ENCODE data around the gene FNIP2. TPM values are rescaled to one million over a fixed set of nuclear protein-coding genes. Genes with fewer than 3 reads are reported as not detected.

FNIP2 gene
- total and polyA plus RNA-seq, 9 of the 15 experiments (the other 6 are each of a cell fraction or from before 2014, with no cell fraction given) = 1.7 to 15.5 (median 8.3) TPM

DNA sequence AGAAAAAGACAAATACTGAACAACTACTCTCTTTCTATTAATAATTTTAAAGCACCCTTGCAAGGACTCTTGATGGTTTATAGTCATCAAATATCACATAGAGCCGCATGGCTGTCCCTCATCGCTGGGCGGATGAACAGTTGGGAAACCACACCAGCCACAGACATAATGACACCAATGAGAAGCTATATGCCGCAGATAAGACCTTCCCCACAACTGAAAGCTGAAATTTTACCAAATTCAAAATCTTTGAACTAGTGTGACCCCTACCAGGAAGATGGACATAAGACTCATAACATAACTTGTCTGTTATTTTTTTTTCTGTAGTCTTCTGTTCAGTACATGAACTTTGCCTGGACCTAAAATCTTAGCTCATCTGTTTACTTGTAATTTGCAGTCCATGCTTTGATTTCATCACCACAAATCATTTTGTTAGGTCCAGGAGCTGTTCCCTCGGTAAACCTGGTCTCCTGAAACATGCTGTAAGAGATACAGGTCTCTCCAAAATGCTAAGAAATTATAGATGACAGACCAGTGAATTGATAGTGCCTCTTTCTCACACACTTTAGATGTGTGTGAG, 176.8 kb downstream of the FNIP2 start:
- no peaks in the 10 kb centered on the region; a peak in 1 of 5 replicates for H3K4me1 ChIP-seq (replicated peaks in 1 of 2; ENCODE audit: control insufficient read depth in 2 of 2, insufficient read depth in 2 of 2, low read length in 2 of 2)
- H3K27ac ChIP-seq (ENCODE audit: extremely low read depth, low read depth, low read length) = no peak overlapping the region
- H2AFZ ChIP-seq (ENCODE audit: low read depth, low read length) = no peak overlapping the region
- CTCF ChIA-PET (ENCODE audit: low intra/inter-chr PET ratio) = no interaction called here
- no peaks in the 10 kb centered on the region for H3K36me3 ChIP-seq (ENCODE audit: control insufficient read depth, insufficient read depth, low read length)
- intact Hi-C loops (cut with micrococcal nuclease) = no loop called here
- H3K4me2 ChIP-seq (ENCODE audit: insufficient read depth, low read length) = no peak overlapping the region
- H3K4me3 ChIP-seq = no peak overlapping the region
- H3K79me2 ChIP-seq (ENCODE audit: control insufficient read depth, insufficient read depth, low read length) = no peaks in the 10 kb centered on the region
- FAIRE-seq (no peak), ATAC-seq (peak; percentile 70), DNase-seq (ENCODE audit: extremely low read depth in 1 of 4, low spot score in 3 of 4) (peak in 1 of 4 experiments; percentile 14)
- no peak overlapping the region for H3K9ac ChIP-seq (ENCODE audit: insufficient read depth in 1 of 2, low read depth in 2 of 2, low read length in 2 of 2)
- POLR2A ChIA-PET = interaction anchor here (0.6 kb wide), 1 partner anchor 50 kb away, joined by 3 read pairs; no protein-coding TSS in a partner anchor
- H3K27me3 ChIP-seq (ENCODE audit: control insufficient read depth in 2 of 2, insufficient read depth in 2 of 2, low read length in 2 of 2) = no peaks in the 10 kb centered on the region
- in situ Hi-C loops (cut with MboI) = no loop called here
- no peaks in the 10 kb centered on the region for H3K9me1 ChIP-seq (ENCODE audit: control insufficient read depth, insufficient read depth, low read length)
- WGBS (ENCODE audit: insufficient coverage, low coverage, missing lambda C conversion rate) = 6% methylated on average over 5 of the region's 5 CpGs
- H4K20me1 ChIP-seq (replicated peaks; ENCODE audit: control insufficient read depth, insufficient read depth, low read length) = no peaks in the 10 kb centered on the region
- BruUV-seq (replicated peaks) = no TSS peak
- no peaks in the 10 kb centered on the region; the same call in 1 of the 2 replicates for H3K9me3 ChIP-seq (replicated peaks; ENCODE audit: control insufficient read depth, insufficient read depth, low read depth, low read length)
- TF ChIP-seq HDAC2 (IDR thresholded peaks at IDR 0.05) (peak; percentile 63; the same call in 1 of the 2 replicates), ZSCAN29 (IDR thresholded peaks at IDR 0.05) (no peak), SMARCA5 (IDR thresholded peaks at IDR 0.05) (no peak), FOXM1 (IDR thresholded peaks at IDR 0.05; ENCODE audit: low read depth) (peak; percentile 39; the same call in 1 of the 2 replicates), FOXM1 (CRISPR knock-in tag; IDR thresholded peaks at IDR 0.05; ENCODE audit: low read depth) (no peak)
- TF ChIP-seq, protein P1, sequence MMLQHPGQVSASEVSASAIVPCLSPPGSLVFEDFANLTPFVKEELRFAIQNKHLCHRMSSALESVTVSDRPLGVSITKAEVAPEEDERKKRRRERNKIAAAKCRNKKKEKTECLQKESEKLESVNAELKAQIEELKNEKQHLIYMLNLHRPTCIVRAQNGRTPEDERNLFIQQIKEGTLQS (IDR thresholded peaks at IDR 0.05) = peak; percentile 51; the same call in 1 of the 2 replicates
- TF ChIP-seq, protein P1 (CRISPR knock-in tag; conservative IDR thresholded peaks at IDR 0.05) = no peak
- TF ChIP-seq, protein P2, sequence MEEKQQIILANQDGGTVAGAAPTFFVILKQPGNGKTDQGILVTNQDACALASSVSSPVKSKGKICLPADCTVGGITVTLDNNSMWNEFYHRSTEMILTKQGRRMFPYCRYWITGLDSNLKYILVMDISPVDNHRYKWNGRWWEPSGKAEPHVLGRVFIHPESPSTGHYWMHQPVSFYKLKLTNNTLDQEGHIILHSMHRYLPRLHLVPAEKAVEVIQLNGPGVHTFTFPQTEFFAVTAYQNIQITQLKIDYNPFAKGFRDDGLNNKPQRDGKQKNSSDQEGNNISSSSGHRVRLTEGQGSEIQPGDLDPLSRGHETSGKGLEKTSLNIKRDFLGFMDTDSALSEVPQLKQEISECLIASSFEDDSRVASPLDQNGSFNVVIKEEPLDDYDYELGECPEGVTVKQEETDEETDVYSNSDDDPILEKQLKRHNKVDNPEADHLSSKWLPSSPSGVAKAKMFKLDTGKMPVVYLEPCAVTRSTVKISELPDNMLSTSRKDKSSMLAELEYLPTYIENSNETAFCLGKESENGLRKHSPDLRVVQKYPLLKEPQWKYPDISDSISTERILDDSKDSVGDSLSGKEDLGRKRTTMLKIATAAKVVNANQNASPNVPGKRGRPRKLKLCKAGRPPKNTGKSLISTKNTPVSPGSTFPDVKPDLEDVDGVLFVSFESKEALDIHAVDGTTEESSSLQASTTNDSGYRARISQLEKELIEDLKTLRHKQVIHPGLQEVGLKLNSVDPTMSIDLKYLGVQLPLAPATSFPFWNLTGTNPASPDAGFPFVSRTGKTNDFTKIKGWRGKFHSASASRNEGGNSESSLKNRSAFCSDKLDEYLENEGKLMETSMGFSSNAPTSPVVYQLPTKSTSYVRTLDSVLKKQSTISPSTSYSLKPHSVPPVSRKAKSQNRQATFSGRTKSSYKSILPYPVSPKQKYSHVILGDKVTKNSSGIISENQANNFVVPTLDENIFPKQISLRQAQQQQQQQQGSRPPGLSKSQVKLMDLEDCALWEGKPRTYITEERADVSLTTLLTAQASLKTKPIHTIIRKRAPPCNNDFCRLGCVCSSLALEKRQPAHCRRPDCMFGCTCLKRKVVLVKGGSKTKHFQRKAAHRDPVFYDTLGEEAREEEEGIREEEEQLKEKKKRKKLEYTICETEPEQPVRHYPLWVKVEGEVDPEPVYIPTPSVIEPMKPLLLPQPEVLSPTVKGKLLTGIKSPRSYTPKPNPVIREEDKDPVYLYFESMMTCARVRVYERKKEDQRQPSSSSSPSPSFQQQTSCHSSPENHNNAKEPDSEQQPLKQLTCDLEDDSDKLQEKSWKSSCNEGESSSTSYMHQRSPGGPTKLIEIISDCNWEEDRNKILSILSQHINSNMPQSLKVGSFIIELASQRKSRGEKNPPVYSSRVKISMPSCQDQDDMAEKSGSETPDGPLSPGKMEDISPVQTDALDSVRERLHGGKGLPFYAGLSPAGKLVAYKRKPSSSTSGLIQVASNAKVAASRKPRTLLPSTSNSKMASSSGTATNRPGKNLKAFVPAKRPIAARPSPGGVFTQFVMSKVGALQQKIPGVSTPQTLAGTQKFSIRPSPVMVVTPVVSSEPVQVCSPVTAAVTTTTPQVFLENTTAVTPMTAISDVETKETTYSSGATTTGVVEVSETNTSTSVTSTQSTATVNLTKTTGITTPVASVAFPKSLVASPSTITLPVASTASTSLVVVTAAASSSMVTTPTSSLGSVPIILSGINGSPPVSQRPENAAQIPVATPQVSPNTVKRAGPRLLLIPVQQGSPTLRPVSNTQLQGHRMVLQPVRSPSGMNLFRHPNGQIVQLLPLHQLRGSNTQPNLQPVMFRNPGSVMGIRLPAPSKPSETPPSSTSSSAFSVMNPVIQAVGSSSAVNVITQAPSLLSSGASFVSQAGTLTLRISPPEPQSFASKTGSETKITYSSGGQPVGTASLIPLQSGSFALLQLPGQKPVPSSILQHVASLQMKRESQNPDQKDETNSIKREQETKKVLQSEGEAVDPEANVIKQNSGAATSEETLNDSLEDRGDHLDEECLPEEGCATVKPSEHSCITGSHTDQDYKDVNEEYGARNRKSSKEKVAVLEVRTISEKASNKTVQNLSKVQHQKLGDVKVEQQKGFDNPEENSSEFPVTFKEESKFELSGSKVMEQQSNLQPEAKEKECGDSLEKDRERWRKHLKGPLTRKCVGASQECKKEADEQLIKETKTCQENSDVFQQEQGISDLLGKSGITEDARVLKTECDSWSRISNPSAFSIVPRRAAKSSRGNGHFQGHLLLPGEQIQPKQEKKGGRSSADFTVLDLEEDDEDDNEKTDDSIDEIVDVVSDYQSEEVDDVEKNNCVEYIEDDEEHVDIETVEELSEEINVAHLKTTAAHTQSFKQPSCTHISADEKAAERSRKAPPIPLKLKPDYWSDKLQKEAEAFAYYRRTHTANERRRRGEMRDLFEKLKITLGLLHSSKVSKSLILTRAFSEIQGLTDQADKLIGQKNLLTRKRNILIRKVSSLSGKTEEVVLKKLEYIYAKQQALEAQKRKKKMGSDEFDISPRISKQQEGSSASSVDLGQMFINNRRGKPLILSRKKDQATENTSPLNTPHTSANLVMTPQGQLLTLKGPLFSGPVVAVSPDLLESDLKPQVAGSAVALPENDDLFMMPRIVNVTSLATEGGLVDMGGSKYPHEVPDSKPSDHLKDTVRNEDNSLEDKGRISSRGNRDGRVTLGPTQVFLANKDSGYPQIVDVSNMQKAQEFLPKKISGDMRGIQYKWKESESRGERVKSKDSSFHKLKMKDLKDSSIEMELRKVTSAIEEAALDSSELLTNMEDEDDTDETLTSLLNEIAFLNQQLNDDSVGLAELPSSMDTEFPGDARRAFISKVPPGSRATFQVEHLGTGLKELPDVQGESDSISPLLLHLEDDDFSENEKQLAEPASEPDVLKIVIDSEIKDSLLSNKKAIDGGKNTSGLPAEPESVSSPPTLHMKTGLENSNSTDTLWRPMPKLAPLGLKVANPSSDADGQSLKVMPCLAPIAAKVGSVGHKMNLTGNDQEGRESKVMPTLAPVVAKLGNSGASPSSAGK (IDR thresholded peaks at IDR 0.05) = 0 out of 2 replicates have a peak, but pooled peaks have one; percentile 22
- TF ChIP-seq, protein P3, sequence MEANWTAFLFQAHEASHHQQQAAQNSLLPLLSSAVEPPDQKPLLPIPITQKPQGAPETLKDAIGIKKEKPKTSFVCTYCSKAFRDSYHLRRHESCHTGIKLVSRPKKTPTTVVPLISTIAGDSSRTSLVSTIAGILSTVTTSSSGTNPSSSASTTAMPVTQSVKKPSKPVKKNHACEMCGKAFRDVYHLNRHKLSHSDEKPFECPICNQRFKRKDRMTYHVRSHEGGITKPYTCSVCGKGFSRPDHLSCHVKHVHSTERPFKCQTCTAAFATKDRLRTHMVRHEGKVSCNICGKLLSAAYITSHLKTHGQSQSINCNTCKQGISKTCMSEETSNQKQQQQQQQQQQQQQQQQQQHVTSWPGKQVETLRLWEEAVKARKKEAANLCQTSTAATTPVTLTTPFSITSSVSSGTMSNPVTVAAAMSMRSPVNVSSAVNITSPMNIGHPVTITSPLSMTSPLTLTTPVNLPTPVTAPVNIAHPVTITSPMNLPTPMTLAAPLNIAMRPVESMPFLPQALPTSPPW (CRISPR knock-in tag; IDR thresholded peaks at IDR 0.05) = 0 out of 2 replicates have a peak, but pooled peaks have one; percentile 14

Data from K562 (cell line).